Testis (tissue), 3 donors: Measurements from ENCODE around the gene CARS1. TPM values are rescaled to one million over a fixed set of nuclear protein-coding genes. Genes with fewer than 3 reads are reported as not detected.

ENCODE experiments used
- DNase-seq: peaks from one replicate; pipeline ENCODE4 v3.0.0-alpha.2; 2019
- H3K27ac ChIP-seq, 2 donors: fragments of 200-600 bp; sonication (generic); one replicate each; pipeline ENCODE4 v1.5.1; 2019
- H3K27me3 ChIP-seq: fragments of 200-600 bp; sonication (generic); one replicate; pipeline ENCODE4 v1.5.1; 2019
- H3K36me3 ChIP-seq: fragments of 200-600 bp; sonication (generic); one replicate; pipeline ENCODE4 v1.5.1; 2017; ENCODE audit warnings: low read depth; ENCODE audit errors: missing control alignments
- H3K4me1 ChIP-seq: fragments of 200-600 bp; sonication (generic); one replicate; pipeline ENCODE4 v1.5.1; 2019
- H3K4me3 ChIP-seq, 2 donors: fragments of 200-600 bp; sonication (generic); one replicate each; pipeline ENCODE4 v1.5.1; 2017 to 2019
- H3K9me3 ChIP-seq: fragments of 200-600 bp; sonication (generic); one replicate; pipeline ENCODE4 v1.5.1; 2017
- POLR2A ChIP-seq: fragments of 450-650 bp; IDR thresholded peaks from one replicate; pipeline ENCODE4 v1.6.1; 2017; ENCODE audit warnings: antibody characterized with exemption, mild to moderate bottlenecking, moderate library complexity
- WGBS, 2 donors: methylation state at CpG; one replicate each; pipeline ENCODE4 v1.1.5; 2018; 5-methylcytosine and 5-hydroxymethylcytosine counted together
- intact Hi-C: fragments of 100-400 bp; cut with DNase I; formaldehyde crosslinking; loops from one replicate; pipeline ENCODE4 v1.15.1; 2023; ENCODE audit warnings: low total_unique reads
- polyA plus RNA-seq: library from polyadenylated mRNA; stranded (reverse); fragments of 350-450 nt; fragmentation: Illumina TruSeq; extraction: RNeasy Lipid Tissue Mini Kit (QIAGEN cat#74804); gene quantifications from one replicate; pipeline ENCODE4 v1.2.3, GENCODE V29; 2014; ENCODE audit warnings: low read depth, low replicate concordance; ENCODE audit not compliant: insufficient read depth
- total RNA-seq, 2 donors: library from RNA; depleted of rRNA; stranded (reverse); fragments of >200 nt; gene quantifications; one replicate each; pipeline ENCODE4 v1.2.3, GENCODE V29; 2016
- TF ChIP-seq, protein P1 (sequence below), 3 experiments: fragments of 450-650 bp in 2 of 3; fragments of 200-600 bp in 1 of 3; sonication (generic) in 1 of 3; IDR thresholded peaks; one replicate each; pipeline ENCODE4 v1.5.1; 2016 to 2019; ENCODE audit warnings: antibody characterized with exemption in 3 of 3, mild to moderate bottlenecking in 2 of 3, moderate library complexity in 1 of 3

CARS1 gene
- total and polyA plus RNA-seq, 3 donors from 2014 or later = 34.8 to 48.2 (median 43.8) TPM

DNA sequence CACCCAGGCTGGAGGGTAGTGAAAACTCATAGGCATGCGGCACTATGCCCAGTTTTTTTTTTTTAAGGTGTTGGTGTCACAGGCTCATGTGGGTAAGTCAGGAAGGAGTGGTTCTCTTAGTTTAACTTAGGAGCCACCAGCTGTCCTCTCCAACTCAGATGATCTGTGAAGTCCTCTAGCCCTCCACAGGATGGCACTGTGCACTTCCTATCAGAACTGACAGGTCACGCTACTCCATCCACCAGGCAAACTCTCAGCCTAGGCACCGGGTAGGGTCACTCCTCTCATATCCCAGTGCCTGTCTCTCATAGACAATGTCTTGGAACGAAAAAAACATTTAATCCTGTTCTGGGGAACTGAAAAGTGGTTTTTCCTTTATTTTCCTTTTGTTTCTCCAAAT lies 81.6 kb downstream of the CARS1 start:
- Histone ChIP-seq H3K27me3 (no peaks in the 10 kb centered on the region), H3K36me3 (no peaks in the 10 kb centered on the region), H3K4me3 (no peak overlapping the region), H3K27ac (no peak overlapping the region), H3K4me1 (no peaks in the 10 kb centered on the region), H3K9me3 (no peaks in the 10 kb centered on the region)
- WGBS, 2 donors = 83 to 88% methylated on average over 4 of the region's 4 CpGs
- intact Hi-C loops = no loop called here
- DNase-seq = peak; percentile 58
- TF ChIP-seq, protein P1, sequence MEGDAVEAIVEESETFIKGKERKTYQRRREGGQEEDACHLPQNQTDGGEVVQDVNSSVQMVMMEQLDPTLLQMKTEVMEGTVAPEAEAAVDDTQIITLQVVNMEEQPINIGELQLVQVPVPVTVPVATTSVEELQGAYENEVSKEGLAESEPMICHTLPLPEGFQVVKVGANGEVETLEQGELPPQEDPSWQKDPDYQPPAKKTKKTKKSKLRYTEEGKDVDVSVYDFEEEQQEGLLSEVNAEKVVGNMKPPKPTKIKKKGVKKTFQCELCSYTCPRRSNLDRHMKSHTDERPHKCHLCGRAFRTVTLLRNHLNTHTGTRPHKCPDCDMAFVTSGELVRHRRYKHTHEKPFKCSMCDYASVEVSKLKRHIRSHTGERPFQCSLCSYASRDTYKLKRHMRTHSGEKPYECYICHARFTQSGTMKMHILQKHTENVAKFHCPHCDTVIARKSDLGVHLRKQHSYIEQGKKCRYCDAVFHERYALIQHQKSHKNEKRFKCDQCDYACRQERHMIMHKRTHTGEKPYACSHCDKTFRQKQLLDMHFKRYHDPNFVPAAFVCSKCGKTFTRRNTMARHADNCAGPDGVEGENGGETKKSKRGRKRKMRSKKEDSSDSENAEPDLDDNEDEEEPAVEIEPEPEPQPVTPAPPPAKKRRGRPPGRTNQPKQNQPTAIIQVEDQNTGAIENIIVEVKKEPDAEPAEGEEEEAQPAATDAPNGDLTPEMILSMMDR (IDR thresholded peaks at IDR 0.05) = no peak
- TF ChIP-seq POLR2A = no peak

DNA sequence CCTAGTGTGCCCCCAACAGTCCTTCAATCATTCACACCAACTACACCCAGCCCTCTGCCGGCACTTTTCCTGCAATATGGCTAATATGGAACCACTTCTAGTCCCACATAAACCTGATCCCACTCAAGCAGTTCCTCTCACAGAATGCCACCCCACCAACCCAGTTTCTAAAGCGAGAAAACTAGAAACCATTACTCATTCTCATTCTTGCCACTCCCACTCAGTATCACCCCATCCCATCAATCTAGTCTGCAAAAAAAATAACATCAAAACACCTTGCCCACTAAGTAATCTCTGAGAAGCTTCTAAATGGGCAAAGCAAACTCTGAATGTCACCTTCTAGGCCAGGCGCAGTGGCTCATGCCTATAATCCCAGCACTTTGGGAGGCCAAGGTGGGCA lies 83.0 kb downstream of the CARS1 start:
- Histone ChIP-seq H3K27ac (no peak overlapping the region), H3K27me3 (no peaks in the 10 kb centered on the region), H3K4me1 (no peaks in the 10 kb centered on the region), H3K36me3 (no peaks in the 10 kb centered on the region), H3K9me3 (no peaks in the 10 kb centered on the region), H3K4me3 (no peak overlapping the region)
- intact Hi-C loops = no loop called here
- 93 to 99% methylated on average over 3 of the region's 3 CpGs for WGBS, 2 donors
- no peak for DNase-seq
- no peak for TF ChIP-seq POLR2A
- TF ChIP-seq, protein P1 (IDR thresholded peaks at IDR 0.05) = no peak

GRCh38 chr11:2968341-2968900 lies 88.8 kb downstream of the CARS1 start:
- Histone ChIP-seq H3K9me3 (no peaks in the 10 kb centered on the region), H3K27me3 (no peaks in the 10 kb centered on the region), H3K27ac (no peak overlapping the region), H3K4me1 (peaks cover 6% of the 10 kb centered on the region), H3K4me3 (no peak overlapping the region), H3K36me3 (no peaks in the 10 kb centered on the region)
- WGBS, 2 donors = 46 to 58% methylated on average over 6 of the region's 6 CpGs
- intact Hi-C loops = no loop called here
- TF ChIP-seq, protein P1 (IDR thresholded peaks at IDR 0.05) = no peak
- no peak for TF ChIP-seq POLR2A
- peak; percentile 71 for DNase-seq

- DNase-seq = no peak
- H3K27me3 ChIP-seq = no peaks in the 10 kb centered on the region
- no peak overlapping the region for H3K27ac ChIP-seq
- H3K36me3 ChIP-seq = no peaks in the 10 kb centered on the region
- H3K4me3 ChIP-seq = no peak overlapping the region
- 88 to 89% methylated on average over 4 of the region's 4 CpGs for WGBS, 2 donors
- no peak for TF ChIP-seq POLR2A
- TF ChIP-seq, protein P1 (IDR thresholded peaks at IDR 0.05) = no peak
- intact Hi-C loops = no loop called here
- peaks cover 6% of the 10 kb centered on the region for H3K4me1 ChIP-seq
- no peaks in the 10 kb centered on the region for H3K9me3 ChIP-seq
Measured at GRCh38 chr11:2964782-2965181, 92.4 kb downstream of the CARS1 start.

- no peaks in the 10 kb centered on the region for H3K36me3 ChIP-seq
- 95 to 96% methylated on average over 6 of the region's 6 CpGs for WGBS, 2 donors
Measured at GRCh38 chr11:2963761-2964160, 93.5 kb downstream of the CARS1 start.

More at GRCh38 chr11:2963761-2964160, 93.5 kb downstream of the CARS1 start:
- DNase-seq = no peak
- TF ChIP-seq, protein P1 (IDR thresholded peaks at IDR 0.05) = no peak
- TF ChIP-seq POLR2A = no peak
- Histone ChIP-seq H3K27me3 (no peaks in the 10 kb centered on the region), H3K4me3 (no peak overlapping the region), H3K4me1 (peaks cover 6% of the 10 kb centered on the region), H3K27ac (no peak overlapping the region), H3K9me3 (no peaks in the 10 kb centered on the region)
- intact Hi-C loops = no loop called here
